Adrenal gland (tissue), 5 donors: ENCODE results near the gene OPRD1.

ENCODE experiments used
- POLR2A ChIP-seq, 2 donors: fragments of 450-650 bp; IDR thresholded peaks; one replicate each; pipeline ENCODE4 v1.6.1; 2017; ENCODE audit warnings: antibody characterized with exemption in 2 of 2, mild to moderate bottlenecking in 2 of 2, moderate library complexity in 1 of 2
- TF ChIP-seq, protein P1 (sequence below), 6 experiments: fragments of 450-650 bp in 4 of 6; fragments of 200-600 bp in 2 of 6; sonication (generic) in 1 of 6; IDR thresholded peaks; 1 replicate in 5 of 6; 2 replicates in 1 of 6; pipeline versions ENCODE4 v1.5.1 to v1.8.0; 2016 to 2021; ENCODE audit warnings: antibody characterized with exemption in 6 of 6, mild to moderate bottlenecking in 2 of 6, moderate library complexity in 1 of 6
- donor health status: DM: no; HTN: no; CAD: no.

DNA sequence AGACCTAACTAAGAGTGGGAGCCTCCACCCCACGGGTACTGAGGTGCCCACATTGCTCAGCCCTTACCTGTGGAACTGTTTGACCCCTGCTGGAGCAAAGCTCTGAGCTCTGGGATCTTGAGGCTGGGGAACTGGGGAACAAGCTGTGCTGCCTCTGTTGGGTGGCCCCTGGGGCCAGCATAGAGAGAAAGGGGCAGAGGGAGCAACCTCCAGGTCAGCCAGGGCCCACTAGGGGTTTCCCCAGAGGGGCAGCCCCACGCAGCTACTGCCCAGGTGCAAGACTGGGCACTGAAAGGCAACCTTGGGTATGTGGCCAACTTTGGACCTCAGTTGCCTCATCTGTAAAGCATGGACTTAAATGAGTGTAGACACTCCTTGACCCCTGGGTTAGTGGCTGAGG is 78.9 kb downstream of the OPRD1 start:
- TF ChIP-seq POLR2A (IDR thresholded peaks at IDR 0.05): no peak
- TF ChIP-seq, protein P1, sequence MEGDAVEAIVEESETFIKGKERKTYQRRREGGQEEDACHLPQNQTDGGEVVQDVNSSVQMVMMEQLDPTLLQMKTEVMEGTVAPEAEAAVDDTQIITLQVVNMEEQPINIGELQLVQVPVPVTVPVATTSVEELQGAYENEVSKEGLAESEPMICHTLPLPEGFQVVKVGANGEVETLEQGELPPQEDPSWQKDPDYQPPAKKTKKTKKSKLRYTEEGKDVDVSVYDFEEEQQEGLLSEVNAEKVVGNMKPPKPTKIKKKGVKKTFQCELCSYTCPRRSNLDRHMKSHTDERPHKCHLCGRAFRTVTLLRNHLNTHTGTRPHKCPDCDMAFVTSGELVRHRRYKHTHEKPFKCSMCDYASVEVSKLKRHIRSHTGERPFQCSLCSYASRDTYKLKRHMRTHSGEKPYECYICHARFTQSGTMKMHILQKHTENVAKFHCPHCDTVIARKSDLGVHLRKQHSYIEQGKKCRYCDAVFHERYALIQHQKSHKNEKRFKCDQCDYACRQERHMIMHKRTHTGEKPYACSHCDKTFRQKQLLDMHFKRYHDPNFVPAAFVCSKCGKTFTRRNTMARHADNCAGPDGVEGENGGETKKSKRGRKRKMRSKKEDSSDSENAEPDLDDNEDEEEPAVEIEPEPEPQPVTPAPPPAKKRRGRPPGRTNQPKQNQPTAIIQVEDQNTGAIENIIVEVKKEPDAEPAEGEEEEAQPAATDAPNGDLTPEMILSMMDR (IDR thresholded peaks at IDR 0.05): no peak
